Endothelial cell of umbilical vein (primary cell): Measurements from ENCODE around the gene FANCC. TPM values are rescaled to one million over a fixed set of nuclear protein-coding genes. Genes with fewer than 3 reads are reported as not detected.

Experiments
- BruUV-seq: library from RNA; stranded (reverse); fragments of 400-500 nt; replicated peaks from 2 replicates; lab custom pipeline; 2021; lab: Mats Ljungman, UMichigan
- CTCF ChIA-PET: fragments of 300-600, 350-600 bp; sonication (Branson Sonifier 250); formaldehyde crosslinking; loops from one replicate; lab custom pipeline; 2021; ENCODE audit warnings: antibody characterized with exemption, inconsistent platforms; lab: Charles Lee
- POLR2A ChIA-PET: fragments of 300-600, 350-600 bp; sonication (Branson Sonifier 250); formaldehyde crosslinking; loops from one replicate; lab custom pipeline; 2021; ENCODE audit warnings: antibody characterized with exemption, inconsistent platforms; lab: Charles Lee
- DNase-seq: peaks from one replicate; pipeline ENCODE4 v3.0.0-alpha.2; 2011; ENCODE audit warnings: low read depth, low spot score
- FAIRE-seq: peaks from 2 replicates; lab custom pipeline; 2011; peaks lifted over from hg19 to GRCh38; lab: Jason Lieb, UNC
- H2AFZ ChIP-seq: 2 replicates; pipeline ENCODE4 v1.6.0; 2012; ENCODE audit warnings: low read depth, low read length, control low read depth, inconsistent platforms
- H3K27ac ChIP-seq: 2 replicates; pipeline ENCODE4 v1.5.1; 2011; ENCODE audit warnings: low read depth, mild to moderate bottlenecking, control low read depth, low read length, moderate library complexity; ENCODE audit not compliant: insufficient read depth
- H3K27me3 ChIP-seq, 2 experiments: 2 replicates each; pipeline versions ENCODE4 v1.6.0 to v1.6.1; 2011; ENCODE audit warnings: low read length in 2 of 2, mixed read lengths in 1 of 2; ENCODE audit not compliant: control insufficient read depth in 2 of 2, insufficient read depth in 2 of 2
- H3K36me3 ChIP-seq, 2 experiments: 2 replicates in 1 of 2; 3 replicates in 1 of 2; pipeline ENCODE4 v1.5.1; 2011; ENCODE audit warnings: low read length in 2 of 2, mild to moderate bottlenecking in 1 of 2, moderate library complexity in 1 of 2; ENCODE audit not compliant: control insufficient read depth in 2 of 2, insufficient read depth in 2 of 2; ENCODE audit errors: extremely low read depth in 1 of 2
- H3K4me1 ChIP-seq: 3 replicates; pipeline ENCODE4 v1.5.1; 2011; ENCODE audit warnings: mild to moderate bottlenecking, low read length; ENCODE audit not compliant: control insufficient read depth, insufficient read depth; ENCODE audit errors: extremely low read depth
- H3K4me2 ChIP-seq: 2 replicates; pipeline ENCODE4 v1.6.1; 2011; ENCODE audit warnings: low read length, control low read depth, mixed read lengths; ENCODE audit not compliant: insufficient read depth
- H3K4me3 ChIP-seq, 3 experiments: fragments of 200-600 bp in 1 of 3; sonication (generic), shearing (Covaris generic) in 1 of 3; replicated peaks in 1 of 3; 2 replicates each; pipeline ENCODE4 v1.5.1; 2011 to 2016; ENCODE audit warnings: control low read depth in 3 of 3, low read length in 3 of 3, mild to moderate bottlenecking in 2 of 3, inconsistent platforms in 1 of 3, low read depth in 1 of 3, moderate library complexity in 1 of 3; ENCODE audit not compliant: insufficient read depth in 1 of 3
- H3K79me2 ChIP-seq: 2 replicates; pipeline ENCODE4 v1.6.0; 2012; ENCODE audit warnings: low read length, inconsistent platforms; ENCODE audit not compliant: control insufficient read depth, insufficient read depth
- H3K9ac ChIP-seq: replicated peaks from 2 replicates; pipeline ENCODE3; 2011; ENCODE audit warnings: low read length, control low read depth; ENCODE audit not compliant: insufficient read depth; ENCODE audit errors: extremely low read depth
- H3K9me1 ChIP-seq: replicated peaks from 3 replicates; pipeline ENCODE4 v1.6.0; 2011; ENCODE audit warnings: mild to moderate bottlenecking, low read length; ENCODE audit not compliant: control insufficient read depth, insufficient read depth; ENCODE audit errors: extremely low read depth
- H3K9me3 ChIP-seq: replicated peaks from 2 replicates; pipeline ENCODE4 v1.5.1; 2012; ENCODE audit warnings: low read length, inconsistent platforms; ENCODE audit not compliant: control insufficient read depth, insufficient read depth
- H4K20me1 ChIP-seq: replicated peaks from 2 replicates; pipeline ENCODE3; 2011; ENCODE audit warnings: mild to moderate bottlenecking, low read length; ENCODE audit not compliant: control insufficient read depth, insufficient read depth; ENCODE audit errors: extremely low read depth
- CTCF ChIP-seq, 2 donors: IDR thresholded peaks; 1 replicate in 1 of 2; 2 replicates in 1 of 2; pipeline ENCODE4 v1.5.1; 2011; ENCODE audit warnings: low read length in 2 of 2, mild to moderate bottlenecking in 2 of 2, moderate library complexity in 2 of 2, control low read depth in 1 of 2, inconsistent platforms in 1 of 2, low read depth in 1 of 2; ENCODE audit not compliant: insufficient read depth in 1 of 2; ENCODE audit errors: extremely low read depth in 1 of 2
- EZH2 ChIP-seq: IDR thresholded peaks from 2 replicates; pipeline ENCODE4 v1.6.1; 2012; ENCODE audit warnings: borderline replicate concordance, low read depth, mild to moderate bottlenecking, moderate library complexity, low read length, inconsistent platforms; ENCODE audit not compliant: severe bottlenecking
- FOS ChIP-seq: IDR thresholded peaks from 2 replicates; pipeline ENCODE4 v1.6.1; 2011; ENCODE audit warnings: mild to moderate bottlenecking, low read length, moderate library complexity, borderline replicate concordance; ENCODE audit not compliant: insufficient read depth
- GATA2 ChIP-seq: IDR thresholded peaks from 2 replicates; pipeline ENCODE4 v1.7.0; 2011; ENCODE audit warnings: low read depth, mild to moderate bottlenecking, moderate library complexity, mixed read lengths, low read length; ENCODE audit not compliant: insufficient read length, insufficient read depth
- JUN ChIP-seq: IDR thresholded peaks from 2 replicates; pipeline ENCODE4 v1.6.1; 2011; ENCODE audit warnings: borderline replicate concordance, low read depth; ENCODE audit not compliant: insufficient read length, insufficient read depth
- MAX ChIP-seq: IDR thresholded peaks from 2 replicates; pipeline ENCODE4 v1.6.1; 2011; ENCODE audit not compliant: insufficient read depth, insufficient read length
- MYC ChIP-seq: IDR thresholded peaks from one replicate; pipeline ENCODE4 v1.6.1; 2011; ENCODE audit warnings: mild to moderate bottlenecking, low read depth, low read length
- POLR2A ChIP-seq: IDR thresholded peaks from 2 replicates; pipeline ENCODE4 v1.6.1; 2012; ENCODE audit warnings: low read depth, mild to moderate bottlenecking, control low read depth, low read length
- POLR2AphosphoS5 ChIP-seq: IDR thresholded peaks from 2 replicates; pipeline ENCODE4 v1.6.1; 2012; ENCODE audit warnings: low read depth, mild to moderate bottlenecking, control low read depth, low read length, moderate library complexity; ENCODE audit not compliant: insufficient read depth
- dilution Hi-C: fragments of 300-500 bp; cut with MboI; formaldehyde crosslinking; loops from one replicate; pipeline ENCODE4 v1.15.0; 2019; ENCODE audit warnings: low sequenced_read_pairs; ENCODE audit not compliant: extremely low pct_ligation_motif_present
- intact Hi-C: fragments of 100-400 bp; cut with micrococcal nuclease; formaldehyde crosslinking; loops from one replicate; pipeline ENCODE4 v1.10.0; 2022
- polyA plus RNA-seq, 4 experiments: library from polyadenylated mRNA; depleted of rRNA in 3 of 4; stranded (reverse) in 3 of 4; unstranded in 1 of 4; fragments of >200 nt; gene quantifications; 2 replicates each; pipeline versions ENCODE4 v1.2.1 to v1.2.3, GENCODE V29; 2011 to 2012; ENCODE audit warnings: missing spikeins in 1 of 4
- total RNA-seq: library from RNA; stranded (reverse); gene quantifications from 2 replicates; pipeline ENCODE4 v1.2.3, GENCODE V29; 2021

Gene FANCC
- total and polyA plus RNA-seq, 2 donors (not counting 3 experiments of a cell fraction or from before 2014, with no cell fraction given) = 5.7 to 13.1 TPM

- Histone ChIP-seq H3K27ac (no peak overlapping the region), H3K4me1 (peaks cover 8% of the 10 kb centered on the region), H3K36me3 (peaks cover 4 to 15% of the 10 kb centered on the region in 2 experiments), H3K9me1 (no peaks in the 10 kb centered on the region), H3K4me3 (no peak overlapping the region), H2AFZ (no peak overlapping the region), H3K9ac (no peak overlapping the region), H3K9me3 (no peaks in the 10 kb centered on the region), H3K27me3 (no peaks in the 10 kb centered on the region), H3K79me2 (peaks cover 27% of the 10 kb centered on the region), H4K20me1 (no peaks in the 10 kb centered on the region), H3K4me2 (no peak overlapping the region)
- DNase-seq (no peak), FAIRE-seq (no peak)
- POLR2A ChIA-PET = no interaction called here
- BruUV-seq = no TSS peak
- TF ChIP-seq POLR2AphosphoS5 (no peak), POLR2A (no peak)
- dilution Hi-C loops (no loop called here), intact Hi-C loops (no loop called here)
- CTCF ChIA-PET = interaction anchor here (1.0 to 2.0 kb wide), 3 partner anchors 12 to 292 kb away, joined by 3 to 6 read pairs (median 5); no protein-coding TSS in a partner anchor
Measured at GRCh38 chr9:95060916-95061315, 256.6 kb downstream of the FANCC start.

GRCh38 chr9:95060234-95060633 is 257.3 kb downstream of the FANCC start:
- Histone ChIP-seq H3K9ac (no peak overlapping the region), H3K27me3 (no peaks in the 10 kb centered on the region), H3K4me2 (no peak overlapping the region), H3K79me2 (peaks cover 25% of the 10 kb centered on the region), H3K4me1 (peaks cover 15% of the 10 kb centered on the region), H3K9me3 (no peaks in the 10 kb centered on the region), H3K9me1 (no peaks in the 10 kb centered on the region), H3K4me3 (no peak overlapping the region), H4K20me1 (no peaks in the 10 kb centered on the region), H3K27ac (no peak overlapping the region), H3K36me3 (peaks cover 4 to 13% of the 10 kb centered on the region in 2 experiments), H2AFZ (no peak overlapping the region)
- intact Hi-C loops (no loop called here), dilution Hi-C loops (no loop called here)
- DNase-seq (no peak), FAIRE-seq (peak; percentile 58)
- ChIA-PET POLR2A (no interaction called here), CTCF (interaction anchor here (0.7 to 2.0 kb wide), 4 partner anchors 9 to 378 kb away, joined by 3 to 5 read pairs (median 3); no protein-coding TSS in a partner anchor)
- no TSS peak for BruUV-seq
- TF ChIP-seq POLR2AphosphoS5 (no peak), GATA2 (no peak), MAX (no peak), POLR2A (no peak), CTCF (IDR thresholded peaks at IDR 0.05; ENCODE audit: extremely low read depth in 1 of 2, insufficient read depth in 1 of 2, low read depth in 1 of 2, low read length in 2 of 2) (no peak), EZH2 (no peak), MYC (no peak), JUN (no peak), FOS (no peak)
